CD4-positive, alpha-beta T cell treated with Interleukin-2 at 100 ng/mL for 4 hours (primary cell): ENCODE results near the gene JMJD7.

ENCODE experiments used
- DNase-seq: peaks from one replicate; pipeline ENCODE4 v3.0.0-alpha.2; 2020; ENCODE audit warnings: low spot score

Gene JMJD7

DNA sequence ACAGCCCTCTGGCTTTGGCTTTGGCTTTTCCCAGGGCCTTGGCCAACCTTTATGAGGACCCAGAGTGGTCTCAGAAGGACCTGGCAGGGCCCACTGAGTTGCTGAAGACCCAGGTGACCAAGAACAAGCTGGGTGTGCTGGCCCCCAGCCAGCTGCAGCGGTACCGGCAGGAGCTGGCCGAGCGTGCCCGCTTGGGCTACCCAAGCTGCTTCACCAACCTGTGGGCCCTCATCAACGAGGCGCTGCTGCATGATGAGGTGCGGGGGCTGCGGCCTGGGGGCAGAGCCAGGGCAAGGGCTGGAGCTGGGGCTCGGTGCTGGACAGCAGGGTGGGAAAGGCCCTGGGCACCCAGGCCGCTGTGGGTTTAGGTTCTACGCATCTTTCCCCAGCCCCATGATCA, 16.9 kb downstream of the JMJD7 start:
- DNase-seq, result no peak

DNA sequence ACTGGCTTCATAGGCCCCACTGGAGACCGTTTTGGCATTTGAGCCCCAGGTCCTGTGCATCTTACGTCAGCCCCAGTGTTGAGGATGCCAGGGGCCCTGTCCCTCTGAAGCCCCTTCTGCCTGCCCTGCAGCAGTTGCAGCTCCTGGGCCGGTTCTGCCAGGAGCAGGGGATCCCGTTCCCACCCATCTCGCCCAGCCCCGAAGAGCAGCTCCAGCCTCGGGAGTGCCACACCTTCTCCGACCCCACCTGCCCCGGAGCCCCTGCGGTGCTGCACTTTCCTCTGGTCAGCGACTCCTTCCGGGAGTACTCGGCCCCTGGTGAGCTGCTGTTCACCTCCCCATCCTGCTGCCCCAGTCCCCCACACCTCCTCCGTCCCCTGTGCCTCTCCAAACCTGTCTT, 19.3 kb downstream of the JMJD7 start:
- DNase-seq, result no peak

DNA sequence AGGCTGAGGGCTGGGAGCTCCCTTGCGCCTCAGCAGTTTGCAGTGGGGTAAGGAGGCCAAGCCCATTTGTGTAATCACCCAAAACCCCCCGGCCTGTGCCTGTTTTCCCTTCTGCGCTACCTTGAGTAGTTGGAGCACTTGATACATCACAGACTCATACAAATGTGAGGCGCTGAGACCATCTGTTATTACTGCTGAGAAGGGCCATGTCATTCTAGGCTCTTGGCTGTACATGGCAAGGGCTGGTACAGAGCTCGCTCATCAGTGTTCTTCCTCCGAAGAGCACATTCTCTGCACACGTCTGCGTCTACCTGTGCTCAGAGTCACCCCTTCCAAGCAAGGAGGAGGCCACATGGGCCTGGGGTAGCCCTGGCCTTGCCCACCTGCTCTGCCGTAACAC, 20.1 kb downstream of the JMJD7 start:
- DNase-seq, result no peak

DNA sequence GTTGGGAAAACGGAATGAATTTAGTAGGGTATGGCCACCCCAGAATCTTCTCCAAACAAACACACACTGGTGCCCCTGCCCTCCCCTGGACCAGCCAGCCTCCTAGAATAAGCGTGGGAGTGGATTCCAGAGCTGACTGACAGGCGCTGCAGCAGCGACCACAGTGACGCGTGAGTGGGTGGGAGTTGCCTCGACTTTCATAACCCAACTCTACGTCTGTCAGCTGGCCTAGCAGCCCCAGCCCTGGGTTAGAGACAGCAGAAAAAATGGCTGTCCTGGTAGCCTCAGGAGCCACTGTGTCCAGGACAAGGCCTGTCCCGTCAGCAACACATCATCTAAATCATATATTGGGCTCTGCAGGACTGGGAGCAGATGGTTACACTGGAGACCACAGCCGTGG, 20.7 kb downstream of the JMJD7 start:
- DNase-seq, result no peak

DNA sequence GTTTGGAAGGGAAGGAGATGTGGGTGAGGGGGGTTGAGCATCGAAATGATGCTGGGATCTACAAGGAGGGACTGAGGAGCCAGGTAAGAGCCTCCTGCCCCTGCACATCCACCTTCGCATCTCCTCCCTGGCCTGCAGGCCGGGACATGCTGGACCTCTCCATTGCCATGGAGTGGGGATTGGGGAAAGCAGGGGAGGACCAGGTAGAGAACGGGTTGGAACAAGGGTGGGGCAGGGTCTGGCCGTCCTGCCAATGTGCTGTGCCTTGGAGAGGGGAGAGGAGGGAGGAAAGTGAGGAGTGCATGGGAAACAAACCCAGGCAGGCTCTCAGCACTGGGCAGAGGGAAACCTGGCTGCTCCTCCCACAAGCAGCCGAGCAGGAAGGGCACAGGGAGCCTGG, 21.3 kb downstream of the JMJD7 start:
- no peak for DNase-seq

DNA sequence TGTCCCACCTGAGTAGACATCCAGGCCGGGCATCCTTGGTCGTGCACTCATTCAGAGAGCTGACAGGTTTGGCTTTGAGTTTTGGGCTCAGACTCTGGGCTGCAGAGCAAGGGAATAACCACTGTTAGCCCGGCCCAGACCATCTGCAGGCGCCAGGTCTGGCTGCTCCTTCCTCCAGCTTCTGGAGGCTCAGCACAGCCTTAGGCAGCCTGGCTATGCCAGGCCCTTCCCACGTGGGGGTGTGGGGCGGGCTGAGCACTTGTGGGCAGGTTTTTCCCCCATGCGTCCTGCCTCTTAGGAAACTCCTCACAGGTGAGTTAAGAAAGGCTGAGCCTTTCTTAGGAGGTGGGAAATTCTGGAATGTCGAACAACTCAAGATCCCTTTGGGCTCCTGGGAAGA, 22.0 kb downstream of the JMJD7 start:
- no peak for DNase-seq

DNA sequence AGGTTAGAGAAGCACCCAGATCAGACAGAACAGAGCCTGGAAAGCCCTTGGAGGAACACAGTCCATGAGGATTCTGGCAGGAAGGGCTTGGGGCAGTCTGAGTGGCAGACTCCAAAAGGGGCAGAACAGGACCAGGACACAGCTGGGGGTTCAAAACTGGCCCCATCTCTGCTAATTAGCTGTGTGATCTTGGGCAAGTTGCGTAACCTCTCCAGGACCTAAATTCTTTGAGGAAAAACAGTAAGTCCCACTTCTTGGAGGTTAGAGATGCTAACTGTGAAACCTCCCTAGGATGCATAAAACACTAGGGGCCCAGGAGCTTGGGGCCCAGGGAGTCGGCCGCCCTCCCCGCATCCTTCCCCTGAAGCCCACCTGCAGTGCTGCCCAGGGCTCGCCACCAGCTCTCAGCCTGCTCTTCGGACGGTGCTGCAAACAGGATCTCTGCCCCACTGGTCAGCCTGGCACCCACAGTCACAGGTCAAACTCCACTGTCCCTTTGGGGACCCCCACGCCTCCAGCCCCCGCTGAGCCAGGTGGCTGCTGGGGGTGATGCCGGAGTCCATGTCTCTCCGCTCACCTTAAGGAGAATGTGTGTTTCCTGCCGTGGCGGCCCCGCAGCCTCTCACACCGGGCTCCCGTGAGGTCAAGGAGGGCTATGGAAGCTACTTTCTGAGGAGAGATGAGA, 22.7 kb downstream of the JMJD7 start:
- DNase-seq, result no peak

DNA sequence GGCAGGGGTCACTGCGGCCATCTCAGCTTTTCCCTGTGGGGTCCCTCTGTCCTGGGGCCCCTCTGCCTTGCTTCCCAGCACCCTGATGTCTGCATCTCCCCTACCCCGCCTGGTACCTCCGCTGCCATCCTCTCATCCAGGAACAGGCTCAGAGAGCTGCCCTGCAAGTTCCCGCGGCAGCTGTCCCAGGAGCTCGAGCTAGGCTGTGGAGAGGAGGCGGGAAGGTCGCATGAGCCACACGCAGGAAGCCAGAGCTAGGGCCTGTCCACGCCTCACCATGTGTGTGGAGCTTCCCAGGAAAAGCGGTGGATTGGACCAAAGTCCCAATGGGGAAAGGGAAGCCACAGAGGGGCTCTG, 23.3 kb downstream of the JMJD7 start:
- DNase-seq, result no peak

DNA sequence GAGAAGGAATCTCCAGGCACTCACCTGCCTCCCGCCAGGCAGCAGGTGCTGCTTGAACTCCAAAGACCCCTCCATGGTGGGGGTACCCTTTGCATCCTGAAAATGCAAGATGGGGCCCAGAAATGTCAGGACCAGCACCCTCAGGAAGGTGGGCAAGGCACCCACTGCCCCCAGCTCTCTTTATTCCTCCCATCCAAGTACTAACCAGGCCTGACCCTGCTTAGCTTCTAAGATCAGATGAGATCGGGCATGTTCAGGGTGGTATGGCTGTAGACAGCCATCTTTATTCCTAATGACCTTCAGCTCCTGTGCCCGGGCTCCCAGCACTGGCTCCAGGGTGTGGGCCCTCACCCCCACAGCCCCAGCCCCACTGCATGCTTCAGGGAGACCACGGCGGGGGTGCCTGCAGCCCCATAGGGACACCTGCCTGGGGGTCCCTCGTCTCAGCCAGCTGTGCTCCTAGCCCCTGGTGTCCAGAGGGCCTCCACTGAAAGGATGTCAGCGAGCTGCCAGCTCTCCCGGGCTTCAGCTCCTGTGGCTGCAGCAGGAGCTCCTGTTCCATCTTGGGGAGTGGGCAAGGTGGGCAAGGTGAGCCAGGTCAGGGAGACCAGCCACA, 24.0 kb downstream of the JMJD7 start:
- no peak for DNase-seq

DNA sequence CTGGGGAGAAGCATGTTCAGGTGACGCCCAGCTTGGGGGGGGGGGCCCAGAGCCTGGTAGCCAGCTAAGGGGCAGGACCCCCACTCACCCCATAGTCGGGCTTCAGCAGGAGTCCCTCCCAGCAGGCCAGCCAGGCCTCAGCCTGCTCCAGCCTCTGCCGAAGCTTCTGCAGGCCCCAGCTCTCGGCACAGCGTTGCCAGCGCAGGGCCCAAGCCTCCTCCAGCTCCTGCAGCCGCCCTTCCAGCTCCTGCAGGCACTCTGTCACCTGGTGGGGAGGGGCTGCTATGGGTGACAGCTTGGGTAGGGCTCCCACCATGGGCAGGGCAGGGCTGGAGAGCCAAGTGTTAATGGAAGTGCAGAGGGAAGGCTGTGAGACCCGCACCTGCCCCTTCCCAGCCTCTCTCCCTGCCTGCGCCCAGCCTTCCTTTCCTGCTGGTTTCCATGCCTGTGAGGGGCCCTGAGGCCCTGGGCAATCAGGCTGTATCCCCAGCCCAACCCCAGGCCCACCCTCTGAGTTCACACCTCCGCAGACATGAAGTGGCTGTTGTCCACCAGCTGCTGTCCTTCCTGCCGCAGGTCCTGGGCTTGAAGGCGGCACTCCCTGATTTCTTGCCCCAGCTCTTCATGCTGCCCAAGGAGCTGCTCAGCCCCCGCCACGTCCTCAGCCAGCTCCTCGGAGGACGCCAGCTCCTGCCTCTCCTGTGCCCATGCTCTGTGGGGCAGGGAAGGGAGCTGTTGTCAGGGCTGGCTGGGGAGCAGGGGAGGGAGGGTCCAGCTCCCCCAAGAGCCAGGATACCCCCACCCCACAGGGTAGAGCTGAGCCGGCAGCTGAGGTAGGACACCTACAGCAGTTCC, 25.1 kb downstream of the JMJD7 start:
- no peak for DNase-seq

DNA sequence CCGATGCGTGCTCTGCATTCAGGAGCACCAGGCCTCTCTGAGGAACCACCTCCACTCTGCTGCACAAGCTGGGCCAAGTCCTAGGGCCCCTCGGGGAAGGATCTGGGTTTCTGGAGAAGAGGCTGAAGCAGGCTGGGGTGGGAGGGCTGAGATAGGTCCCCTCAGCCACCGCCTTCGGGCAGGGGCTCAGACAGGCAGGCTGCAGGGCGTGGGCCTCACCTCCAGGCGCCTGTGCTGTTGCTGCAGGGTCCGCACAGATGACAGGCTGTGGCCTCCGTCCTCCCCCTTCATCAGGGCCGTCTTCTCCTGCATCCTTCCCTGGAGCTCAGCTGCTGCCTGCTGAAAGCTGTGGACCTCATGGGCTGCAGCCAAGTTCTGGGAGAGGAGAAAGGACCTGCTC, 25.9 kb downstream of the JMJD7 start:
- DNase-seq, result no peak

DNA sequence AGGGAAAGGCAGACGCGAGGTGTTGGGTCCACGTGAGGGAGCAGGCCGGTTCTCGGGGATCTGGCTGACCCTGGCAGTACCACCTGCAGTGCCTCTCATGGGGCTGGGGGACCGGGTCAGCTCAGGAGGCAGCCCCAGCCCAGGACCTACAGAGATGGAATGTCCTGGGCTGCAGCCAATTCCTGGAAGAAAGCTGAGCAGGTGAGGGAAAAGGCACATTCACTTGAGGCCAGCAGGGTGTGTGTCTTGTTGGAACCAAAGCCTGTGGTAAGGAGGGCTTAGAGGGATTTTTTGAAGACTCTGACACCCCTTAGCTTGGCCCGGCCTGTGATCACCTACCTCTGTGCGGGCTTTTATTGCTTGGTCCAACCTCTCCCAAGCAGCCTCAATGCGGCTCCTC, 26.6 kb downstream of the JMJD7 start:
- no peak for DNase-seq

DNA sequence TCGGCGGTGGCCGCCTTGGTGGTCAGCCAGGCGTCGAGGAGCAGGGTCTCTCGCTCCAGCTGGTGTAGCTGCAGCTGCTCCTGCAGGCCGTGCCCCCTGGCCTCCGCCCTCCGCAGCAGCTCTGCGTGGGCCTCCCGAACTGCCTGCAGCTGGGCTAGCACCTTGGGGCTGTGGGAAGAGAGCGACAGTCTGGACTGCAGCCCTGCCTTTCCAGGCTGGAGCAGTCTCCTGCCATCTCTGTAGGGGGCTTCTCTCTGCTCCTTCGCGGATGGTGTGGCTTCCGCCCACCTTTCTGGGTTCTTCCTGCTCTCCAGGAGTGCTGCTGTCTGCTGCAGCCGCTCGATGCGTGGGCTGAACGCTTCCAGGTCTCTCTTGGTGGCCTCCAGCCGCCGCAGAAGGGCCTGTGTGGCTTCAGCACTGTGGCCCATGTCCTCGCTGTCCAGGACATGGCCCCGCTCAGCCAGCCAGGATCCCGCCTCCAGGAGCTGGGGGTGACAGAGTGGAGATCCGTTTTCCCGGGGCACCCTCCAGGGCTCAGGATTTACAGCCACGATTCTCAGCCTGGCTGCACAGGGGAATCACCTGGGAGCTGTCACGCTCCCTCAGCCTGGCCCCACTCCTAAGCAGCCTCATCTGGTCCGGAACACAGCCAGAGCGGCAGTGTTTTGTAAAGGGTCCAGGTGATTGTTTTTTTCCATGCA, 27.5 kb downstream of the JMJD7 start:
- no peak for DNase-seq

DNA sequence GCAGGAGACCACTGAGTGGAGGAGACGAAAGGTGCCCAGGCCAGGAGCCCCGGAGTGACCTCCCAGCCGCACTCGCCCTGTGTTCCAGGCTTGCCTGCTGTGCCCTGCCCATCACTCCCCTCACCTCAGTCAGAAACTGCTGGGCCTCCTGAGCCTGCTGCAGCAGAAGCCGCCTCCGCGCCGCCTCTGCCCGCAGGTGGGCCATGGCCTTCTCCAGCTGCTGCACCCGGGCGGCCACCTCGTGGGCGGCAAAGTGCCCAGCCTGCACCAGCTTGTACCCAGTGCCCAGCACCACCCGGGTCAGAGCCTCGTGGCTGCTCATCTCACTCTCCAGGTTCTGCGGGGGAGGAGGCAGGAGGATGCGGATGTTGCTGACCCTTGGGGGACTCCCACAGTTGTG, 28.4 kb downstream of the JMJD7 start:
- no peak for DNase-seq

DNA sequence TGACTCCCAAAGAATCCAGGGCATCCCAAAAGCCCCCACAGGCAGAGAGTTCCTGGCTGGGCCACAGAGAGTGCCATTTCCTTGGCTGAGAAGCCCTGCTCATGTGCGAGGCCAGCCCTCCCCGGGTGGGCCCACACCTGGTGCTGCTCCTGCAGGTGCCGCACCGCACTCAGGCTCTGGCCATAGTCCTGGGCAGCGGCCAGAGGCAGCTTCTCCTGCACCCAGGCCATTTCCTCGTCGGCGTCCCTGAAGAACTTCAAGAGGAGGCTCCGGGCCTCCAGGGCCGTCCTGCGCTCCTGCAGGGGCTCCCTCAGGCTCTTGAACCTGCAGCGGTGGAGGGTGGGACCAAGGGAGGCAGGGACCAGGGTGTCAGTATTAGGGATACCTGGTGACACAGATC, 28.8 kb downstream of the JMJD7 start:
- no peak for DNase-seq

DNA sequence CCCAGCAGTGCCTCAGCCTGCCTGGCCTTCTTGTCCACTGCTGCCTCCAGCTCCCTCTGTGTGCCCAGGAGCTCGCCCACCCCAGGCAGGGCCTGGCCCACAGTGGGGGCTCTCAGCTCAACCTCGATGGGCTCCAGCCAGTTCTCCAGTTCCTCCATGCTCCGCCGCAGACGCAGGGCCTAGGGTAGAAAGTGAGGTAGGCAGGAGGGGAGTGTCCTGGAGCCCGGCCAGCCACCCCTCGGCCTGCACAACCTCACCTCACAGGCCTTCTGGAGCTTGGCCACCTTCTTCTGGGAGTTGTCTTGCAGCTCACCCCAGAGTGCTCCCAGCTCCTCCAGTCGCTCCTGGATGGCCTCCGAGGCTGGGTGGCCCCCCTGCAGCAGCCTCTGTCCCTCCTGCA, 29.4 kb downstream of the JMJD7 start:
- no peak for DNase-seq

DNA sequence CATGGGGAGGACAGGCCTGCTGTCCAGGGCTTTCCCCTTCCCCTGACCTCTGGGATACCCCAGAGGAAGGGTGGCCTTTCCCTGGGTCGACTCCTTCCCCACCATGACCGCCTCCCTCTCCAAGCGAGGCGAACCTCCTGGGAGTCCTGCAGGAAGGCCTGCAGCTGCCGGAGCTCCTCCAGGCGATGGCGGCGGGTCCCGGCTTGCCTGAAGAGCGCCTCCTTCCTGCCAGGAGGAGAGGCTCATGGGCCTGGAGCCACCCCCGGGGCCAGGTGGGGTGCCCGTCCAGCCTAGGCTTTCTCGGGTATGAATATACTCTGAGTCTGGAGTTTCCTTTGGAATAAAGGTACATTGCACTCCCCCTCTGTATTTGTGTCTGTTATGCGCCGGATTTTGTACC, 30.9 kb downstream of the JMJD7 start:
- no peak for DNase-seq

DNA sequence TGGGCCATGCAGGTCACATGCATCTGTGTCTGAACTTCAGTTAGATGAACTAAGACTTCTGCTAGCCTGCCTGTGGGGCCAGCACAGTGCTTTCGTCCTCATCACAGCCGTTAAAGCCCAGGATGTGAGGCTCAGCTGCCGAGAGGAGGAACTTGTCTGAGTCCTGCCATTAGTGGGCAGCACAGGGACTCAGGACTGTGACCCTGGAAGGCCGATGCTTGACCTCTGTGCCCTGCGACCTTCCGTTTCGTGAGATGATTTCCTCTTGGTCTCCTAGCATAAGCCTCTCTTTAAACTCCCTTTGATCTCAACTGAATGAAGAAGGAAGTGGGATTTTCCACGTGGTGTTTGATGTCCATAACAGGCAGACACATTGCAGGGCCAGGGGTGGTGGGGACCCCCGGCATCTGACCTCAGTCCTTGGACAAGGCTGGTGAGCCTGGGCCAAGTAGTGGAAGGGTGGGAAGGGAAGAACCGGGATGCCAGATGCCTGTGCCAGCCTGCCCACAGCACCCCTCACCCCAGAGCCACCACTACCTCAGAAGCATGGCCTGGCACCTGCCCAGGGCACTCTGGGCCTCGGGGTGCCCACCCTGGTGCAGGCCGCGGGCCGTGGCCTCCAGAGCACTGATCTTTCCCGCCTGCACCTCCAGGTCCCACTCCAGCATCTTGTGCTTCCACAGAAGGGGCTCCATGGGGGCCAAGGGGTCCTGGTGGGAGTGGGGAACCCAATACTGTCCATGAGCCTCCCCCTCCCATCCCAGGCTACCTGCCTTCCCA, 32.3 kb downstream of the JMJD7 start:
- DNase-seq, result no peak

DNA sequence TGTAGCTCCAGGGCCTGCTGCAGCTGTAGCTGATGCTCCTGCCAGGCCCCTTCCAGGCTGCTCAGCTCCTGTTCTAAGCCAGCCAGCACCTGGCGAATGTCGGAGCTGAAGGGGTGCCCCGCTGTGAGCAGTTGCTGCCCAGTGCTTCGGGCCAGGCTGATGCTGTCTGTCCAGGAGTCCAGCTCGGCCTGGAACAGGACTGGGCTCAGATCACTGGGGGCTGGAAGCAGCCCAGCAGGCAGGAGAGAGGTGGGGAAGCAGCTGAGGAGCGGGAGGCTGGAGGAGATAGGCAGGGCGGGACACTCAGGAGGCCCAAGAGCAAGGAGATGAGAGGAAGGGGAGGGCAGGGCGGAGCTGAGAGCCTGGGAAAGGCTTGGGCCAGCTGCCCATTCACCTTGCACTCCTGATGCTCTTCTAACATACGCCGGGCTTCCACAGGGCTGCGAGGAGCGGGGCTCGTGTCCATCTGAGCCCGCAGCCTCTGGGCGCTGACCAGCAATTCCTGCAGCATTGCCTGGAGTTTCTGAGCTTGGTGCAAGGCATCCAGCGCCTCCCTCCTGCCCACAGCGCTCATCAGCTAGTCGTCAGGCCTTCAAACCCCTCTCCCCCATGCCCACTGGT, 34.0 kb downstream of the JMJD7 start:
- no peak for DNase-seq

DNA sequence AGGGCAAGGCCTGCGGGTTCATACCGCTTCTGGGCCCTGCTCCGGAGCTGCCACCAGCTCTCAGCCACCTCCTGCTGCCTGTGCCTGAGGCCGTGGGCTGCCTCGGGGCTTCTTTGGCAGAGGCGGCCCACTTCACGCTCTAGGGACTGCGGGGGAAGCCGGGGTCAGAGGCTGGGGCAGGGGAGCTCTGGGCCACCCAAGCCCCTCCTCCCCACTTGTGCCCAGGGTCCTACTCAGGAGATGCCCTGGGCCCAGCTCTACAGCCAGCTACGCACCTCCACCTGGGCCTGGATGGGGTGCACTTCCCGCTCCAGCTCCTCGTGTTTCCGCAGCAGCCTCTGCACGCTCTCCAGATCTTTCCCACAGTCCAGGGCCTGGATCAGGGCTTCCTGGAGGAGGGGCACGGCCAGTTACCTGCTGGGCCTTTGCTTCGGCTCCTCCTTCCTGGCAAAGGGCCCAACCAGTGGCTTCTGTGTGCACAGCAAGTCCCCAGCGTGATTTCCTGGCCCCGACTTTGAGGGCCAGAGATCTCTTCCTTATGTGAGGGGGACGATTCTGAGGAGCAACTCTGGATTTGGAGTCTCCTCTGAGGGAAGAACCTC, 34.7 kb downstream of the JMJD7 start:
- no peak for DNase-seq

DNA sequence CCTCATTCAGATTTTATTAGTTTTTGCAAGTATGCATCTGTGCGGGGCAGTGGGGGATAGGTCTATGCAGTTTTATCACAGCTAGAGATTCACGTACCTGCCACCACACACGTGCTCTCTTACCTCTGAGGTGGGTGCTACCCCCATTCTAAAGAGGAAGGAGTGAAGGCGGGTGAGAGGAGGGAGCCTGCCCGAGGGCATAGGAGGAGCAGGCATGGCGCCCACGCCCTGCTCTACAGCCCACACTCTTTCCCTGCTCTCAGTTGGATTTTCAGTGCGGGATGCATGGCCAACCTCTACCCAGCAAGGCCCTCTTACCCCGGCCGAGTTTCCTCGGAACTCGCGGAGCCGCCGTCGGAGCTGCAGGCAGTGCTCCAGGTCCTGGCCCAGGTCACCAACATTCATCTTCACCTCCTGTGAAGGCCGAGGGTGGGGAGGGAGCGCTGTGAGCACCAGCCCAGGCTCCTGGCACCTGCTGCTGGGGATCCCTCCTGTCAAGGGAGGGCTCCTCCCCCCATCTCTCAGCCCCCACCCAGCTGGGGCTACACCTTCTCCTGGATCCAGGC, 37.7 kb downstream of the JMJD7 start:
- no peak for DNase-seq
